Adrenal gland (tissue), 5 donors: ENCODE measurements around the gene B3GALNT2.

Experiments
- CTCF ChIP-seq, 6 experiments: fragments of 450-650 bp in 4 of 6; fragments of 200-600 bp in 2 of 6; sonication (generic) in 1 of 6; IDR thresholded peaks; 1 replicate in 5 of 6; 2 replicates in 1 of 6; pipeline versions ENCODE4 v1.5.1 to v1.8.0; 2016 to 2021; ENCODE audit warnings: antibody characterized with exemption in 6 of 6, mild to moderate bottlenecking in 2 of 6, moderate library complexity in 1 of 6
- POLR2A ChIP-seq, 2 donors: fragments of 450-650 bp; IDR thresholded peaks; one replicate each; pipeline ENCODE4 v1.6.1; 2017; ENCODE audit warnings: antibody characterized with exemption in 2 of 2, mild to moderate bottlenecking in 2 of 2, moderate library complexity in 1 of 2
- donor health status: DM: no; HTN: no; CAD: no.

GRCh38 chr1:235411489-235412486 is 92.5 kb downstream of the B3GALNT2 start:
- TF ChIP-seq CTCF (IDR thresholded peaks at IDR 0.05) (no peak), POLR2A (IDR thresholded peaks at IDR 0.05) (no peak)
